Skeletal muscle satellite cell (primary cell): ENCODE measurements around the gene POLD4. TPM values are rescaled to one million over a fixed set of nuclear protein-coding genes. Genes with fewer than 3 reads are reported as not detected.

ENCODE experiments used
- small RNA-seq: library from RNA; depleted of rRNA; stranded (forward); fragments of <200 nt; gene quantifications from one replicate; pipeline ENCODE3, GENCODE V24; 2012

The POLD4 gene

Small RNA genes lying within 50 kb of the gene (small RNA-seq; reads per million reads assigned to genes)
- not detected for gene RN7SKP239
- not detected for gene RNU6-1238P
